HepG2 (cell line): ENCODE measurements around the gene MT1M. TPM values are rescaled to one million over a fixed set of nuclear protein-coding genes. Genes with fewer than 3 reads are reported as not detected.

Experiments
- AKAP8 ChIP-seq: sonication (generic); formaldehyde crosslinking; IDR thresholded peaks from 2 replicates; pipeline ENCODE4 v1.5.1; 2020; ENCODE audit warnings: mild to moderate bottlenecking, missing genetic modification reagents
- ARID2 ChIP-seq: sonication (generic); formaldehyde crosslinking; IDR thresholded peaks from 2 replicates; pipeline ENCODE4 v1.8.1; 2022; ENCODE audit warnings: mild to moderate bottlenecking, missing genetic modification reagents, borderline replicate concordance
- ARNTL ChIP-seq: sonication (generic); formaldehyde crosslinking; IDR thresholded peaks from 2 replicates; pipeline ENCODE4 v1.4.0; 2020; ENCODE audit warnings: mild to moderate bottlenecking, missing genetic modification reagents
- DMAP1 ChIP-seq: IDR thresholded peaks from 2 replicates; pipeline ENCODE4 v1.6.1; 2016
- EEA1 ChIP-seq: sonication (generic); formaldehyde crosslinking; IDR thresholded peaks from 2 replicates; pipeline ENCODE4 v1.5.1; 2020; ENCODE audit warnings: mild to moderate bottlenecking, missing genetic modification reagents, borderline replicate concordance
- ELF4 ChIP-seq: sonication (generic); formaldehyde crosslinking; IDR thresholded peaks from 2 replicates; pipeline ENCODE4 v1.5.0; 2020; ENCODE audit warnings: missing genetic modification reagents, mild to moderate bottlenecking, moderate library complexity, borderline replicate concordance
- HDAC1 ChIP-seq: sonication (generic); formaldehyde crosslinking; IDR thresholded peaks from 2 replicates; pipeline ENCODE4 v1.5.1; 2020; ENCODE audit warnings: mild to moderate bottlenecking, missing genetic modification reagents
- HNRNPUL1 ChIP-seq: fragments of 200-400 bp; formaldehyde crosslinking; IDR thresholded peaks from 2 replicates; pipeline ENCODE4 v1.6.1; 2017; ENCODE audit warnings: low read depth, mild to moderate bottlenecking, low read length, moderate library complexity
- JDP2 ChIP-seq: sonication (generic); formaldehyde crosslinking; IDR thresholded peaks from 2 replicates; pipeline ENCODE4 v1.8.1; 2022; ENCODE audit warnings: missing genetic modification reagents, borderline replicate concordance
- KAT2B ChIP-seq: fragments of 150-350 bp; IDR thresholded peaks from 2 replicates; pipeline ENCODE4 v1.6.1; 2014; ENCODE audit warnings: low read depth, low read length, borderline replicate concordance
- MAFG ChIP-seq: sonication (generic); formaldehyde crosslinking; IDR thresholded peaks from 2 replicates; pipeline ENCODE4 v1.5.1; 2020; ENCODE audit warnings: mild to moderate bottlenecking, missing genetic modification reagents
- PLRG1 ChIP-seq: fragments of 450-650 bp; conservative IDR thresholded peaks from 2 replicates; pipeline ENCODE4 v1.6.1; 2016
- PRDM10 ChIP-seq: sonication (generic); formaldehyde crosslinking; IDR thresholded peaks from 2 replicates; pipeline ENCODE4 v1.4.0; 2020; ENCODE audit warnings: low read depth, missing genetic modification reagents
- REPIN1 ChIP-seq: sonication (generic); formaldehyde crosslinking; IDR thresholded peaks from 2 replicates; pipeline ENCODE4 v1.8.0; 2022; ENCODE audit warnings: missing genetic modification reagents, low read depth, mild to moderate bottlenecking, borderline replicate concordance
- SMC3 ChIP-seq: IDR thresholded peaks from 2 replicates; pipeline ENCODE4 v1.6.1; 2011; ENCODE audit warnings: low read length, improper control_type of control experiment
- SOX6 ChIP-seq, 2 experiments: fragments of 450-650 bp in 1 of 2; sonication (generic) in 1 of 2; formaldehyde crosslinking in 1 of 2; IDR thresholded peaks; 2 replicates each; pipeline versions ENCODE4 v1.4.0 to v1.6.1; 2017 to 2020; ENCODE audit warnings: antibody characterized with exemption in 1 of 2, mild to moderate bottlenecking in 1 of 2, missing genetic modification reagents in 1 of 2
- ZBTB7B ChIP-seq: sonication (generic); formaldehyde crosslinking; IDR thresholded peaks from 2 replicates; pipeline ENCODE4 v1.4.0; 2020; ENCODE audit warnings: missing genetic modification reagents
- ZFP1 ChIP-seq: IDR thresholded peaks from 2 replicates; pipeline ENCODE4 v1.6.1; 2016
- ZMAT3 ChIP-seq: sonication (generic); formaldehyde crosslinking; conservative IDR thresholded peaks from 2 replicates; pipeline ENCODE4 v1.7.0; 2021; ENCODE audit warnings: missing genetic modification reagents
- ZNF121 ChIP-seq: sonication (generic); formaldehyde crosslinking; IDR thresholded peaks from 2 replicates; pipeline ENCODE4 v1.5.0; 2020; ENCODE audit warnings: mild to moderate bottlenecking, missing genetic modification reagents
- ZNF124 ChIP-seq: sonication (generic); formaldehyde crosslinking; IDR thresholded peaks from 2 replicates; pipeline ENCODE4 v1.4.0; 2020; ENCODE audit warnings: missing genetic modification reagents
- ZNF710 ChIP-seq: sonication (generic); formaldehyde crosslinking; IDR thresholded peaks from 2 replicates; pipeline ENCODE4 v1.5.0; 2020; ENCODE audit warnings: mild to moderate bottlenecking, missing genetic modification reagents, borderline replicate concordance
- ZSCAN20 ChIP-seq: sonication (generic); formaldehyde crosslinking; IDR thresholded peaks from 2 replicates; pipeline ENCODE4 v1.4.0; 2020; ENCODE audit warnings: missing genetic modification reagents, mild to moderate bottlenecking, borderline replicate concordance
- polyA plus RNA-seq, 8 experiments: library from polyadenylated mRNA; depleted of rRNA in 3 of 8; stranded (reverse) in 7 of 8; unstranded in 1 of 8; fragments of >200 nt; fragmentation: Illumina TruSeq in 4 of 8; extraction: Trizol in 4 of 8; gene quantifications; 2 replicates each; pipeline versions ENCODE4 v1.2.1 to v1.2.3, GENCODE V29; 2011 to 2016; ENCODE audit warnings: low read depth in 4 of 8, missing spikeins in 1 of 8, mixed read lengths in 1 of 8; ENCODE audit not compliant: insufficient read depth in 1 of 8
- total RNA-seq, 5 experiments: library from RNA; depleted of rRNA; stranded (reverse); fragments of >200 nt; fragmentation: Illumina TruSeq; extraction: Trizol; gene quantifications; 2 replicates each; pipeline ENCODE4 v1.2.3, GENCODE V29; 2016; ENCODE audit warnings: low read depth in 1 of 5

MT1M gene
- total and polyA plus RNA-seq, 2 of the 13 experiments (the other 11 are each of a cell fraction or from before 2014, with no cell fraction given) = 4.6 TPM; not detected in 1

GRCh38 chr16:56657555-56658326 is 25.3 kb downstream of the MT1M start, which contains the start of gene MT1F (continued):
- no peak for TF ChIP-seq PRDM10
- TF ChIP-seq KAT2B = no peak
- 0 out of 2 replicates have a peak, but pooled peaks have one; percentile 74 for TF ChIP-seq AKAP8 (CRISPR knock-in tag)
- peak; percentile 44; the same call in 1 of the 2 replicates for TF ChIP-seq DMAP1
- no peak for TF ChIP-seq MAFG (CRISPR knock-in tag)
- TF ChIP-seq REPIN1 = peak; percentile 88; the same call in 1 of the 2 replicates
- 0 out of 2 replicates have a peak, but pooled peaks have one; percentile 51 for TF ChIP-seq ELF4
- 0 out of 2 replicates have a peak, but pooled peaks have one; percentile 17 for TF ChIP-seq ZNF121 (CRISPR knock-in tag)
- peak; percentile 70; the same call in 1 of the 2 replicates for TF ChIP-seq ZMAT3
- peak; percentile 76 for TF ChIP-seq ZBTB7B (CRISPR knock-in tag)
- no peak for TF ChIP-seq ZNF710 (CRISPR knock-in tag)
- no peak for TF ChIP-seq JDP2 (CRISPR knock-in tag)
- no peak for TF ChIP-seq HNRNPUL1
- no peak for TF ChIP-seq SMC3
- TF ChIP-seq SOX6 (IDR thresholded peaks at IDR 0.05) = no peak
- peak; percentile 62 for TF ChIP-seq SOX6 (CRISPR knock-in tag; IDR thresholded peaks at IDR 0.05)
- no peak for TF ChIP-seq ARNTL
- 0 out of 2 replicates have a peak, but pooled peaks have one; percentile 35 for TF ChIP-seq ZSCAN20
- TF ChIP-seq ZFP1 (CRISPR knock-in tag) = 0 out of 2 replicates have a peak, but pooled peaks have one; percentile 22
- TF ChIP-seq EEA1 (CRISPR knock-in tag) = 0 out of 2 replicates have a peak, but pooled peaks have one; percentile 63
- no peak for TF ChIP-seq PLRG1
- TF ChIP-seq ZNF124 = no peak; the same call in 1 of the 2 replicates
- TF ChIP-seq HDAC1 (CRISPR knock-in tag) = peak; percentile 55
- TF ChIP-seq ARID2 (CRISPR knock-in tag) = no peak
